GM10266 (cell line): ENCODE results near the gene ANP32D.
A peak's percentile ranks its signal among the peaks of the same experiment; 100 is the strongest.
"Not testable (repeated sequence)": the region's sequence is repeated elsewhere in the genome, so short reads cannot be mapped to it uniquely, and the experiment has no call there.

Experiments used
- DNase-seq: peaks from one replicate; pipeline ENCODE4 v3.0.0; 2012; ENCODE audit errors: extremely low spot score
- TF ChIP-seq, protein P1 (sequence below): IDR thresholded peaks from 2 replicates; pipeline ENCODE4 v1.5.1; 2012; ENCODE audit warnings: mild to moderate bottlenecking, low read depth; ENCODE audit not compliant: control insufficient read depth, insufficient read depth; ENCODE audit errors: missing control alignments

ANP32D gene

DNA sequence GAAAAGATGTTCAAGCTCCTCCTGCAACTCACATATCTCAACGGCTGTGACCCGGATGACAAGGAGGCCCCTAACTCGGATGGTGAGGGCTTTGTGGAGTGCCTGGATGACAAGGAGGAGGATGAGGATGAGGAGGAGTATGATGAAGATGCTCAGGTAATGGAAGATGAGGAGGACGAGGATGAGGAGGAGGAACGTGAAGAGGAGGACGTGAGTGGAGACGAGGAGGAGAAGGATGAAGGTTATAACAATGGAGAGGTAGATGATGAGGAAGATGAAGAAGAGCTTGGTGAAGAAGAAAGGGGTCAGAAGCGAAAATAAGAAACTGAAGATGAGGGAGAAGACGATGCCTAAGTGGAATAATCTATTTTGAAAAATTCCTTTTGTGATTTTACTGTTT lies 702 bp downstream of the ANP32D start:
- no peak for DNase-seq
- TF ChIP-seq, protein P1, sequence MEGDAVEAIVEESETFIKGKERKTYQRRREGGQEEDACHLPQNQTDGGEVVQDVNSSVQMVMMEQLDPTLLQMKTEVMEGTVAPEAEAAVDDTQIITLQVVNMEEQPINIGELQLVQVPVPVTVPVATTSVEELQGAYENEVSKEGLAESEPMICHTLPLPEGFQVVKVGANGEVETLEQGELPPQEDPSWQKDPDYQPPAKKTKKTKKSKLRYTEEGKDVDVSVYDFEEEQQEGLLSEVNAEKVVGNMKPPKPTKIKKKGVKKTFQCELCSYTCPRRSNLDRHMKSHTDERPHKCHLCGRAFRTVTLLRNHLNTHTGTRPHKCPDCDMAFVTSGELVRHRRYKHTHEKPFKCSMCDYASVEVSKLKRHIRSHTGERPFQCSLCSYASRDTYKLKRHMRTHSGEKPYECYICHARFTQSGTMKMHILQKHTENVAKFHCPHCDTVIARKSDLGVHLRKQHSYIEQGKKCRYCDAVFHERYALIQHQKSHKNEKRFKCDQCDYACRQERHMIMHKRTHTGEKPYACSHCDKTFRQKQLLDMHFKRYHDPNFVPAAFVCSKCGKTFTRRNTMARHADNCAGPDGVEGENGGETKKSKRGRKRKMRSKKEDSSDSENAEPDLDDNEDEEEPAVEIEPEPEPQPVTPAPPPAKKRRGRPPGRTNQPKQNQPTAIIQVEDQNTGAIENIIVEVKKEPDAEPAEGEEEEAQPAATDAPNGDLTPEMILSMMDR, result no peak

DNA sequence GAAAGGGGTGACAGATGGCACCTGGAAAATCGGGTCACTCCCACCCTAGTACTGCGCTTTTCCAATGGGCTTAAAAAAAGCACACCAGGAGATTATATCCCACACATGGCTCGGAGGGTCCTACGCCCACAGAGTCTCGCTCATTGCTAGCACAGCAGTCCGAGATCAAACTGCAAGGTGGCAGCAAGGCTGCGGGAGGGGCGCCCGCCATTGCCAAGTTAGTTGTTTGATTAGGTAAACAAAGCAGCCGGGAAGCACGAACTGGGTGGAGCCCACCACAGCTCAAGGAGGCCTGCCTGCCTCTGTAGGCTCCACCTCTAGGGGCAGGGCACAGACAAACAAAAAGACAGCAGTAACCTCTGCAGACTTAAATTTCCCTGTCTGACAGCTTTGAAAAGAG lies 2.1 kb downstream of the ANP32D start:
- not testable (repeated sequence) for DNase-seq

DNA sequence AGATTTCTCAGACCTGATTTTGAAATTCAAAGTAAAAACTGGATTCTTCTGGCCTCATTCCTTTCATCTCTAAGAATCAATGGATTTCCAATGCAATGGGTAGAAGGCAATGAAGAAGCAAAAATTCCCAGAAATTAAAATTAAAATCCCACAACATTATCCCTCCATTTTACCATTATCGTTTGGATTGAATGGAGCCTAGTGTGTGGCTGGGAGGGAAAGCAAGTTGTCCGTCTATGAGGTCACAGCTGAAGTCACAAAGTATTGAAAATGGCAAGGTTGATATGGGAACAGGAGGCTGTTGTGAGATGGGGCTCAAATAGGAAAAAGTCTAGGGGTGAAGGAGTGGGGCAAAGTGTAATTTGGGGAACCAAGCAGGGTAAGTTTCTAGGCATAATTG lies 9.8 kb downstream of the ANP32D start, which contains the start of gene C12orf54:
Gene C12orf54 (plus strand): TSS at position 301 of the 400 bp plus-strand sequence. CDS start 799 bp downstream, outside the sequence.
- no peak for DNase-seq
- TF ChIP-seq, protein P1, result no peak

DNA sequence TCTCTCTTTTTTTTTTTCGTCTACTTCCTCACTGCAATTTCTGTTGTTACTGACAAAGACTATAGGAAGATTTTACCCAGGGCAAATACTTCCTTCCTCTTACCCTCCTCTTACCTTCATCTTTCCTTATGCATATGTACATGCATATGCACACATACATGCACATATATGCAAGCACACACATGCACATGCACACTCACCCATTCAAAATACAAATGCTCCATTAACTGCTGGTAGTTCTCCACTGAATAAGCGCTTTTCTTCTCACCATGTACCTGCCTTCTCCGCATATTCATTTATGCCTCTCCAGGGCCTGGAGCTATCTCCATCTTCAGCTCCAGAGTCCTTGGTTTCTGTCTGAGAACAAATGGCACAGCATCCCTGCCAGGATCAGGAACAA lies 10.6 kb downstream of the ANP32D start:
- TF ChIP-seq, protein P1, result no peak
- DNase-seq, result no peak

DNA sequence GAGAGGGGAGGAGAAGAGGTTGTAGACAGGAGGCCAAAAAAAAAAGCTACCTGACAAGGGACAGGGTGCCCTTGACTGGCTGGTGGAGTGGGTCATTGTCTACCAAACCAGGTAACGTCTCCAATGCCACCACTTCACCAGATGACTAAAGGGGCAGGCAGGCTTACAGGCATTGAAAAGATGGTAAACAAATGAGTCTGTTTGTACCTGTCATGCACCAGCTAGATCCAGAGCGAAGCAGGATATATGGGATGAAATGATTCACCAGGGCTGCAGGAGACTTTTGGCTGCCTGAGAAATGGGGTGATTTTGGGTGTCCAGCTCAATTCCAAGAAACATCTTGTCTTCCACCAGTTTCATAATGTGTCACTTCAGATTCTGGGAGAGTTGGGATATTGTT lies 13.9 kb downstream of the ANP32D start:
- no peak for DNase-seq
- TF ChIP-seq, protein P1, result no peak

DNA sequence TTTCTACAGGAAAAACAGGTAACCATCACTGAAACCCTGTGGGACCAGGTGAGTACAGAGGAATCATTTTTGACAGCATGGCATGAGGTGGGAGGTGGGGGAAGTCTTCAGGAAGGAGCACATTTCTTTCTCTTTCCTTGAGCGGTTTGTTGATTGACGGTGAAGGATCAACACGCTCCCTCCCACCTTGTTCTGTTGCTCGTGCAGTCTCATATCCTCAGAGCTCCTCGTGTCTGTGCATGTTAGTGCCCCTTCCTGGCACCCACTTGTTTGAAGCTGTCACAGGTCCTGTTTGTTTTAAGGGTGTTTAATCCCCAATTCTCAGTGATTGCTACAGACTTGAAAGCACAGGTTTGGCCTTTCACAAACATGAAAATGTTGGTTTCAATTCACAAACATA lies 14.3 kb downstream of the ANP32D start:
- DNase-seq, result no peak
- TF ChIP-seq, protein P1, result no peak

DNA sequence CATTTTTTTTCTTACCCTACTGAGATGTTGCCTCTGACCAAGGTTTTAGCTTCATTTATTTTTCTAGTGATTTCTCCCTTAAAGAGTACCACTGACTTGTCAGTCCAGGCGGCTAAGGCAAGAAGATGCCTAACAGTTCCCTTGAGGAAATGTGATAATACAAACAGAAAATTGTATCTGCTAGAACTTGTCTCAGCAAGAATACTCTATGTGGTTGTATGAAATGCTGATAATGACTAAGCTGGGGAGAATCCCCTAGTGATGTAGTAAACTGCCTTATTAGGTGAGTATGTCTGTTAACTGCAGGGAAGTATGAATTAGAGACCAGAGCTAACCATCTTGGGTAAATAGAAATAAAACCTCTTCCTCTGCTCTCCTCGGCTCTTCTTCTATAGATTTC lies 16.7 kb downstream of the ANP32D start:
- TF ChIP-seq, protein P1, result no peak
- peak; percentile 68 for DNase-seq

DNA sequence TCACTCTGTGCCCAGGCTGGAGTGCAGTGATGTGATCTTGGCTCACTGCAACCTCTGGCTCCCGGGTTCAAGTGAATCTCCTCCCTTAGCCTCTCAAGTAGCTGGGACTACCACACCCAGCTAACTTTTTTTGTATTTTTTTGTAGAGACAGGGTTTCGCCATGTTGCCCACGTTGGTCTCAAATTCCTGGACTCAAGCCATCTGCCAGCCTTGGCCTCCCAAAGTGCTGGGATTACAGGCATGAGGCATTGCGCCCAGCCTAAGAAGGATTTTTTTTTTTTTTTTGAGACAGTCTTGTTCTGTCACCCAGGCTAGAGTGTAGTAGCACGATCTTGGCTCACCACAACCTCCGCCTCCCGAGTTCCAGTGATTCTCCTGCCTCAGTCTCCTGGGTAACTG lies 17.1 kb downstream of the ANP32D start:
- DNase-seq, result not testable (repeated sequence)

DNA sequence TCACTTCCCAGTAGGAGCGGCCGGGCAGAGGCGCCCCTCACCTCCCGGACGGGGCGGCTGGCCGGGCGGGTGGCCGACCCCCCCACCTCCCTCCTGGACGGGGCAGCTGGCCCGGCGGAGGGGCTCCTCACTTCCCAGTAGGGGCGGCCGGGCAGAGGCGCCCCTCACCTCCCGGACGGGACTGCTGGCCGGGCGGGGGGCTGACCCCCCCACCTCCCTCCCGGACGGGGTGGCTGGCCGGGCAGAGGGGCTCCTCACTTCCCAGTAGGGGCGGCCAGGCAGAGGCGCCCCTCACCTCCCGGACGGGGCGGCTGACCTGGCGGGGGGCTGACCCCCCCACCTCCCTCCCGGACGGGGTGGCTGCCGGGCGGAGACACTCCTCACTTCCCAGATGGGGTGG lies 27.9 kb downstream of the ANP32D start:
- DNase-seq, result not testable (repeated sequence)

DNA sequence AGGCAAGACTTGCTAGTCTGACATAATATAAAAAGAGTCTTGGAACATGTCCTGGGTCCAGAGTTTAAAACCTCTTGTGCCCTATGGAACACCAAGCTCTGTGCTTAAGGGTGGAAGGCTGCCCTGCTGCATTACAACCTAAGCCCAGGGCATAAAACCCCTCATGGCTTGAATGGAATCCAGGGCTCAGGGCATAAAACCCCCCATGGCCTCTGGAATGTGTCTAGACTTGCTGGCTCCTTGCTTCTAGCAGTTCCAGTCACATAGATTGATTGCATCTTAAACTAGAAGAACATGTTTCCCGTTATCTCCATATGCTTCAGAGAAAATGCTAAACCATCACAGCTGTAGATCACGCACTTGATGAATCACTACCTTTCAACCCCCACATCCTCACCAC lies 34.5 kb downstream of the ANP32D start:
- not testable (repeated sequence) for DNase-seq
